Caco-2 (cell line): ENCODE measurements around the gene NOBOX. TPM values are rescaled to one million over a fixed set of nuclear protein-coding genes. Genes with fewer than 3 reads are reported as not detected.
A peak's percentile ranks its signal among the peaks of the same experiment; 100 is the strongest.
"Not testable (repeated sequence)": the region's sequence is repeated elsewhere in the genome, so short reads cannot be mapped to it uniquely, and the experiment has no call there.

Experiments used
- BruUV-seq: library from RNA; stranded (reverse); fragments of 400-500 nt; replicated peaks from 2 replicates; lab custom pipeline; 2021; lab: Mats Ljungman, UMichigan
- CTCF ChIA-PET: fragments of 300-600 bp; sonication (Branson Sonifier 250); formaldehyde crosslinking; loops from one replicate; lab custom pipeline; 2022; ENCODE audit warnings: antibody characterized with exemption; lab: Charles Lee
- POLR2A ChIA-PET: fragments of 300-600 bp; sonication (Branson Sonifier 250); formaldehyde crosslinking; loops from one replicate; lab custom pipeline; 2022; ENCODE audit warnings: antibody characterized with exemption; lab: Charles Lee
- DNase-seq, 2 experiments: peaks; one replicate each; pipeline versions ENCODE4 v3.0.0 to v3.0.0-alpha.2; 2020 to 2022
- H3K27me3 ChIP-seq: replicated peaks from 2 replicates; pipeline ENCODE4 v1.6.0; 2011; ENCODE audit warnings: low read length; ENCODE audit not compliant: control insufficient read depth, insufficient read depth
- H3K36me3 ChIP-seq: 2 replicates; pipeline ENCODE4 v1.5.1; 2011; ENCODE audit warnings: low read length; ENCODE audit not compliant: control insufficient read depth, insufficient read depth
- H3K4me1 ChIP-seq: fragments of 250-450 bp; sonication (Bioruptor Pico); 2 replicates; pipeline ENCODE4 v1.5.1; 2020; ENCODE audit warnings: mild to moderate bottlenecking
- H3K4me3 ChIP-seq: 2 replicates; pipeline ENCODE4 v1.5.1; 2011; ENCODE audit warnings: low read depth, mild to moderate bottlenecking, control low read depth, low read length
- H3K9me3 ChIP-seq: fragments of 250-450 bp; sonication (Bioruptor Pico); 2 replicates; pipeline ENCODE4 v1.5.1; 2020; ENCODE audit warnings: mild to moderate bottlenecking, moderate library complexity
- H3K27ac Mint-ChIP-seq: one replicate; pipeline ENCODE4 v1.8.0; 2022; ENCODE audit warnings: mixed read lengths; ENCODE audit not compliant: unreplicated experiment
- H3K27me3 Mint-ChIP-seq: one replicate; pipeline ENCODE4 v1.8.0; 2022; ENCODE audit warnings: mixed read lengths; ENCODE audit not compliant: insufficient read depth, unreplicated experiment
- H3K36me3 Mint-ChIP-seq: one replicate; pipeline ENCODE4 v1.8.0; 2022; ENCODE audit warnings: mild to moderate bottlenecking, mixed read lengths; ENCODE audit not compliant: insufficient read depth, unreplicated experiment
- H3K4me1 Mint-ChIP-seq: one replicate; pipeline ENCODE4 v1.8.0; 2022; ENCODE audit warnings: low read depth, mixed read lengths; ENCODE audit not compliant: unreplicated experiment
- H3K4me3 Mint-ChIP-seq: one replicate; pipeline ENCODE4 v1.8.0; 2022; ENCODE audit warnings: mild to moderate bottlenecking, moderate library complexity, mixed read lengths; ENCODE audit not compliant: unreplicated experiment
- H3K9me3 Mint-ChIP-seq: one replicate; pipeline ENCODE4 v1.8.0; 2022; ENCODE audit warnings: mixed read lengths; ENCODE audit not compliant: unreplicated experiment
- CTCF ChIP-seq, 2 experiments: fragments of 200-600 bp in 1 of 2; IDR thresholded peaks; 1 replicate in 1 of 2; 2 replicates in 1 of 2; pipeline versions ENCODE4 v1.5.1 to v1.8.0; 2011 to 2022; ENCODE audit warnings: antibody characterized with exemption in 1 of 2, control low read depth in 1 of 2, inconsistent platforms in 1 of 2, low read depth in 1 of 2, low read length in 1 of 2, mild to moderate bottlenecking in 1 of 2, moderate library complexity in 1 of 2; ENCODE audit not compliant: insufficient read depth in 1 of 2, severe bottlenecking in 1 of 2, unreplicated experiment in 1 of 2
- intact Hi-C: fragments of 100-400 bp; cut with micrococcal nuclease; formaldehyde crosslinking; loops from one replicate; pipeline ENCODE4 v1.10.0; 2022; ENCODE audit not compliant: unreplicated experiment
- total RNA-seq: library from RNA; stranded (reverse); gene quantifications from 2 replicates; pipeline ENCODE4 v1.2.3, GENCODE V29; 2022

The NOBOX gene
- total RNA-seq, 1 experiment from 2014 or later = not detected

DNA sequence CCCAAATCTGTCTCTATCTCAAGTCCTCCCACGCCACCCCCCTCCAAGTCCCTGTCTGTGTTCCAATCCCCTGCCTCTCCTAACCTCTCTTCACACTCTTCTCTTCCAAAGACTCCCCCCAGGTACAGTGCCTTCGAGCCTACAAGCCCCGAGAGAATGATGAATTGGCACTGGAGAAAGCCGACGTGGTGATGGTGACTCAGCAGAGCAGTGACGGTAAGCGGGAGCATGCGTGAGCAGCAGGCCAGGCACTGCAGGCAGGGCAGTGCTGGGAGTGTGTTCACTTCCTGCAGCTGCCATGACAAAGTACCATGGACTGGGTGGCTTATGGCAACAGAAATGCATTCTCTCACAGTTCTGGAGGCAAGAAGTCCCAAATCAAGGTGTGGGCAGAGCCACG, 24.8 kb downstream of the NOBOX start:
- no peaks in the 10 kb centered on the region for H3K9me3 ChIP-seq
- ChIA-PET CTCF (no interaction called here), POLR2A (no interaction called here)
- H3K36me3 Mint-ChIP-seq = peaks cover 7% of the 10 kb centered on the region
- no peak for TF ChIP-seq CTCF (IDR thresholded peaks at IDR 0.05; ENCODE audit: insufficient read depth in 1 of 2, low read depth in 1 of 2, low read length in 1 of 2, severe bottlenecking in 1 of 2, unreplicated experiment in 1 of 2)
- no peak overlapping the region for H3K4me3 ChIP-seq
- intact Hi-C loops = no loop called here
- no peaks in the 10 kb centered on the region for H3K9me3 Mint-ChIP-seq
- BruUV-seq = no TSS peak
- H3K4me1 ChIP-seq = 0 out of 2 replicates have a peak, but pooled peaks cover 3% of the 10 kb centered on the region
- no peaks in the 10 kb centered on the region for H3K27me3 ChIP-seq
- no peaks in the 10 kb centered on the region for H3K27me3 Mint-ChIP-seq
- no peak for DNase-seq
- H3K4me1 Mint-ChIP-seq = no peaks in the 10 kb centered on the region
- H3K36me3 ChIP-seq = no peaks in the 10 kb centered on the region
- no peak overlapping the region for H3K4me3 Mint-ChIP-seq
- no peak overlapping the region for H3K27ac Mint-ChIP-seq

GRCh38 chr7:144369221-144369620, 34.3 kb downstream of the NOBOX start:
- DNase-seq, H3K36me3 Mint-ChIP-seq, intact Hi-C loops, H3K4me3 ChIP-seq, CTCF ChIA-PET, H3K36me3 ChIP-seq, H3K27me3 Mint-ChIP-seq, H3K9me3 Mint-ChIP-seq, H3K27ac Mint-ChIP-seq, H3K4me1 ChIP-seq, POLR2A ChIA-PET, BruUV-seq, H3K4me1 Mint-ChIP-seq, H3K4me3 Mint-ChIP-seq, H3K27me3 ChIP-seq, H3K9me3 ChIP-seq: not testable (repeated sequence)

- H3K4me1 ChIP-seq, CTCF ChIA-PET, H3K4me1 Mint-ChIP-seq, BruUV-seq, H3K36me3 Mint-ChIP-seq, H3K27me3 Mint-ChIP-seq, DNase-seq, H3K9me3 ChIP-seq, H3K4me3 ChIP-seq, H3K27ac Mint-ChIP-seq, H3K9me3 Mint-ChIP-seq, intact Hi-C loops, POLR2A ChIA-PET, H3K27me3 ChIP-seq, H3K36me3 ChIP-seq, H3K4me3 Mint-ChIP-seq: not testable (repeated sequence)
These were observed 36.2 kb downstream of the NOBOX start for GRCh38 chr7:144367250-144367649.

- BruUV-seq, H3K9me3 ChIP-seq, CTCF ChIA-PET, H3K27me3 Mint-ChIP-seq, H3K4me1 ChIP-seq, H3K9me3 Mint-ChIP-seq, intact Hi-C loops, H3K36me3 Mint-ChIP-seq, H3K4me3 Mint-ChIP-seq, H3K27ac Mint-ChIP-seq, DNase-seq, H3K4me1 Mint-ChIP-seq, H3K4me3 ChIP-seq, H3K36me3 ChIP-seq, POLR2A ChIA-PET, H3K27me3 ChIP-seq: not testable (repeated sequence)
These were observed 38.0 kb downstream of the NOBOX start for GRCh38 chr7:144365523-144365922.

- DNase-seq, H3K36me3 Mint-ChIP-seq, H3K9me3 ChIP-seq, H3K27me3 Mint-ChIP-seq, POLR2A ChIA-PET, H3K27ac Mint-ChIP-seq, H3K36me3 ChIP-seq, H3K4me1 Mint-ChIP-seq, H3K9me3 Mint-ChIP-seq, H3K27me3 ChIP-seq, H3K4me3 Mint-ChIP-seq, BruUV-seq, CTCF ChIA-PET, H3K4me1 ChIP-seq, intact Hi-C loops, H3K4me3 ChIP-seq: not testable (repeated sequence)
These were observed 41.4 kb downstream of the NOBOX start for GRCh38 chr7:144362061-144362460.

GRCh38 chr7:144356860-144357259, 46.6 kb downstream of the NOBOX start:
- H3K9me3 ChIP-seq, H3K4me3 Mint-ChIP-seq, H3K36me3 ChIP-seq, DNase-seq, POLR2A ChIA-PET, H3K27ac Mint-ChIP-seq, CTCF ChIA-PET, intact Hi-C loops, H3K4me3 ChIP-seq, H3K27me3 ChIP-seq, H3K4me1 Mint-ChIP-seq, H3K36me3 Mint-ChIP-seq, H3K9me3 Mint-ChIP-seq, H3K27me3 Mint-ChIP-seq, H3K4me1 ChIP-seq: not testable (repeated sequence)
- TSS peak; percentile 55 for BruUV-seq
